Measurements from ENCODE around the gene ZC3H4.
A peak's percentile ranks its signal among the peaks of the same experiment; 100 is the strongest.

The ZC3H4 gene

GRCh38 chr19:47111682-47112165, 1.9 kb downstream of the ZC3H4 start:
- DNase-seq (ENCODE audit: insufficient read length, low spot score) (no peak), FAIRE-seq (no peak)
- TF ChIP-seq CTCF (IDR thresholded peaks at IDR 0.05; ENCODE audit: insufficient read depth, missing control alignments), result no peak

- no peak for DNase-seq (ENCODE audit: insufficient read length, low spot score)
- FAIRE-seq, result no peak
- no peak for TF ChIP-seq CTCF (IDR thresholded peaks at IDR 0.05; ENCODE audit: insufficient read depth, missing control alignments)
Measured at GRCh38 chr19:47111006-47111621, 2.5 kb downstream of the ZC3H4 start.

- no peak for DNase-seq (ENCODE audit: insufficient read length, low spot score)
- FAIRE-seq, result no peak
- no peak for TF ChIP-seq CTCF (IDR thresholded peaks at IDR 0.05; ENCODE audit: insufficient read depth, missing control alignments)
Measured at GRCh38 chr19:47110521-47111005, 3.0 kb downstream of the ZC3H4 start.

DNA sequence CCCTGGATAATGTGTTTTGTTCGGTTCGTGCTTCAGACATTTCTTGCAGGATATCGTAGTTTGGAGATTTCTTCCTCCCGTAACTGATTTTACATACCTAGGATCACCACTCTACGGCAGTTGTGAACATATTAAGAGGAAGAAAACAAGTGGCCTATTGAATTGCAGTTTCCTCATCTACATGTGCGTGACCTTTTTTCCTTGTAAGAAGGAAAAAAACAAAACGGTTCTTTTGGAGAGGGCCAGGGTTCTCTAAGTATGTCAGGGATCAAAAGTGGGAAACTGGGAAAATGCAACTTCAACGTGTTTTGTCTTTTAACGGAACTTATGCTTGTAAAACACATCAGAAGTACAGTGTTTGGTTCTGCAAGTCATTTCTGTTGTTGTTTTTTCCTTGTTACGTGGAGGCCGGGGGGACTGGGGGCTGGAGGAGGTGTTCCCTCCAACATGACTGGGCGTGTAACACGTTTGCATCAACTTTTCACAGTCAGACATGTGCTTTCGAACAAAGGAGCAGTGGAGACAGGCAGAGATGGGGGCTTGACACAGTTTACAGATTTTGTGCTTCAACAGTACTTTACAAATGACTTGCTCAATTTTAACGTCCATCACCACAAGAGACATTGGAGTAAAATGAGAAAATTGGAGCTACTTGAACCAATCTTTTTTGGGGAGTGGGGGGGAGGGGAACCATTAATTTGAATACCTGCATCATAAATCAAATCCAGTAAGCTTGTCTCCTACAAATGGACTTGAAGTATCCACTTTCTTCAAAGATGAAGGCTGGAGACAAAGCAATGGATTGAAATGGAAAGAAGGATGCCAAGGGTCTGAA, 3.8 kb downstream of the ZC3H4 start:
- TF ChIP-seq CTCF (IDR thresholded peaks at IDR 0.05; ENCODE audit: insufficient read depth, missing control alignments), result no peak
- DNase-seq (ENCODE audit: insufficient read length, low spot score) (no peak), FAIRE-seq (peak; percentile 44)

DNA sequence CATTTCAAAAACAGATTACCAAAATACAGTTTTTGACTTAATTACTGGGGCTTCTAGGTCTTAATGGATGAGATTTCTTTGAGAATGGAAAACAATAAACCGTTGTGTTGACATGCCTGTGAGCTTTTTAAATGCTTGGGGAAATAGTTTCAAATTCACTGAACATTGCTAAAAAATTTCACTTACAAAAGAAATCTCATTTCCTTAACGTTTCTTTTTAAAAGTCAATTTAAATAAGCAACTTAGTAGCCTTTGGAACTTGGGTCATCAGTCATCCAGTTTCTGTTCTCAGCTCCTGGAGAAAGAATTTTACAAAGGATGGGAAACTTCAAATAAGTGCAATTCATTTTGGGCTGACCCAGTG, 4.4 kb downstream of the ZC3H4 start:
- FAIRE-seq, result no peak
- no peak for DNase-seq (ENCODE audit: insufficient read length, low spot score)
- TF ChIP-seq CTCF (IDR thresholded peaks at IDR 0.05; ENCODE audit: insufficient read depth, missing control alignments), result no peak

- DNase-seq (ENCODE audit: insufficient read length, low spot score), result no peak
- no peak for FAIRE-seq
- no peak for TF ChIP-seq CTCF (IDR thresholded peaks at IDR 0.05; ENCODE audit: insufficient read depth, missing control alignments)
Measured at GRCh38 chr19:47107953-47108746, 5.4 kb downstream of the ZC3H4 start.
